K562 (cell line): ENCODE data around the gene HDAC6. TPM values are rescaled to one million over a fixed set of nuclear protein-coding genes. Genes with fewer than 3 reads are reported as not detected.

Source experiments
- CC2D1A ChIP-seq: fragments of 450-650 bp; IDR thresholded peaks from 2 replicates; pipeline ENCODE4 v1.6.1; 2017; ENCODE audit warnings: mild to moderate bottlenecking
- FOXA1 ChIP-seq: fragments of 450-650 bp; IDR thresholded peaks from 2 replicates; pipeline ENCODE4 v1.6.1; 2016; ENCODE audit warnings: mild to moderate bottlenecking, borderline replicate concordance
- GABPB2 ChIP-seq: fragments of 250-450 bp; sonication (Bioruptor Pico); conservative IDR thresholded peaks from 2 replicates; pipeline ENCODE4 v1.5.1; 2021; ENCODE audit warnings: mild to moderate bottlenecking
- HLTF ChIP-seq: fragments of 450-650 bp; IDR thresholded peaks from 2 replicates; pipeline ENCODE4 v1.6.1; 2016
- ILF3 ChIP-seq: fragments of 450-650 bp; IDR thresholded peaks from 2 replicates; pipeline ENCODE4 v1.6.1; 2018; ENCODE audit warnings: antibody characterized with exemption, mild to moderate bottlenecking, moderate library complexity, borderline replicate concordance
- NCOA2 ChIP-seq, 2 experiments: fragments of 450-650 bp; IDR thresholded peaks; 2 replicates each; pipeline ENCODE4 v1.6.1; 2018; ENCODE audit warnings: mild to moderate bottlenecking in 2 of 2, moderate library complexity in 1 of 2; ENCODE audit not compliant: partially characterized antibody in 2 of 2
- PHF21A ChIP-seq: fragments of 450-650 bp; IDR thresholded peaks from 2 replicates; pipeline ENCODE4 v1.6.1; 2017; ENCODE audit warnings: low read depth, borderline replicate concordance
- PURB ChIP-seq: sonication (generic); formaldehyde crosslinking; IDR thresholded peaks from 2 replicates; pipeline ENCODE4 v1.9.0; 2021; ENCODE audit warnings: low read depth, mild to moderate bottlenecking, missing genetic modification reagents
- REST ChIP-seq, 2 experiments: fragments of 450-650 bp; formaldehyde crosslinking in 1 of 2; IDR thresholded peaks; 2 replicates each; pipeline versions ENCODE4 v1.4.0 to v1.6.1; 2014 to 2020; ENCODE audit warnings: mild to moderate bottlenecking in 2 of 2, borderline replicate concordance in 1 of 2, low read depth in 1 of 2
- SMARCA4 ChIP-seq: fragments of 450-650 bp; IDR thresholded peaks from 2 replicates; pipeline ENCODE4 v1.6.1; 2016
- SMARCE1 ChIP-seq: fragments of 450-650 bp; IDR thresholded peaks from 2 replicates; pipeline ENCODE4 v1.7.1; 2016; ENCODE audit warnings: mild to moderate bottlenecking
- SPI1 ChIP-seq: IDR thresholded peaks from 2 replicates; pipeline ENCODE4 v1.6.1; 2011; ENCODE audit warnings: low read depth, low read length, control low read depth, borderline replicate concordance
- SREBF2 ChIP-seq: sonication (generic); formaldehyde crosslinking; IDR thresholded peaks from 2 replicates; pipeline ENCODE4 v1.4.0; 2020; ENCODE audit warnings: mild to moderate bottlenecking, missing genetic modification reagents
- ZBTB49 ChIP-seq: sonication (generic); formaldehyde crosslinking; IDR thresholded peaks from 2 replicates; pipeline ENCODE4 v1.8.0; 2022; ENCODE audit warnings: missing genetic modification reagents, mild to moderate bottlenecking, borderline replicate concordance
- ZNF23 ChIP-seq: fragments of 250-450 bp; sonication (Bioruptor Pico); IDR thresholded peaks from 2 replicates; pipeline ENCODE4 v1.4.0; 2020; ENCODE audit warnings: mild to moderate bottlenecking
- polyA plus RNA-seq, 8 experiments: library from polyadenylated mRNA; depleted of rRNA in 4 of 8; stranded (reverse) in 5 of 8; unstranded in 3 of 8; fragments of >200 nt; fragmentation: Nextera tagmentation in 2 of 8; fragmentation: Illumina TruSeq in 1 of 8; extraction: Ambion mirVana in 2 of 8; extraction: Trizol in 1 of 8; gene quantifications; 2 replicates each; pipeline versions ENCODE4 v1.2.1 to v1.2.3, GENCODE V29; 2011 to 2014; ENCODE audit warnings: inconsistent platforms in 1 of 8, missing spikeins in 1 of 8
- total RNA-seq, 7 experiments: library from RNA; depleted of rRNA in 6 of 7; stranded (reverse); fragments of >200 nt in 6 of 7; fragmentation: Illumina TruSeq in 2 of 7; extraction: Trizol in 2 of 7; gene quantifications; 2 replicates each; pipeline versions ENCODE4 v1.2.1 to v1.2.3, GENCODE V29; 2011 to 2021; ENCODE audit warnings: low replicate concordance in 1 of 7
- TF ChIP-seq, protein P1 (sequence below): fragments of 450-650 bp; formaldehyde crosslinking; IDR thresholded peaks from 2 replicates; pipeline ENCODE4 v1.4.0; 2020; ENCODE audit warnings: mild to moderate bottlenecking, mixed read lengths

Gene HDAC6
- total and polyA plus RNA-seq, 9 of the 15 experiments (the other 6 are each of a cell fraction or from before 2014, with no cell fraction given), result 29.9 to 101 (median 71.2) TPM

GRCh38 chrX:48794340-48794910, 7.4 kb upstream of the HDAC6 start (continued):
- TF ChIP-seq REST (IDR thresholded peaks at IDR 0.05; ENCODE audit: borderline replicate concordance), result no peak
- TF ChIP-seq REST (CRISPR knock-in tag; IDR thresholded peaks at IDR 0.05; ENCODE audit: low read depth), result no peak
- no peak for TF ChIP-seq GABPB2 (CRISPR knock-in tag)
- TF ChIP-seq PHF21A, result no peak
- TF ChIP-seq SREBF2 (CRISPR knock-in tag), result no peak
- TF ChIP-seq SMARCE1, result 0 out of 2 replicates have a peak, but pooled peaks have one; percentile 12
- TF ChIP-seq ZBTB49, result no peak
- TF ChIP-seq HLTF, result 0 out of 2 replicates have a peak, but pooled peaks have one; percentile 10
- no peak for TF ChIP-seq SPI1
- TF ChIP-seq ZNF23, result no peak
- TF ChIP-seq, protein P1, sequence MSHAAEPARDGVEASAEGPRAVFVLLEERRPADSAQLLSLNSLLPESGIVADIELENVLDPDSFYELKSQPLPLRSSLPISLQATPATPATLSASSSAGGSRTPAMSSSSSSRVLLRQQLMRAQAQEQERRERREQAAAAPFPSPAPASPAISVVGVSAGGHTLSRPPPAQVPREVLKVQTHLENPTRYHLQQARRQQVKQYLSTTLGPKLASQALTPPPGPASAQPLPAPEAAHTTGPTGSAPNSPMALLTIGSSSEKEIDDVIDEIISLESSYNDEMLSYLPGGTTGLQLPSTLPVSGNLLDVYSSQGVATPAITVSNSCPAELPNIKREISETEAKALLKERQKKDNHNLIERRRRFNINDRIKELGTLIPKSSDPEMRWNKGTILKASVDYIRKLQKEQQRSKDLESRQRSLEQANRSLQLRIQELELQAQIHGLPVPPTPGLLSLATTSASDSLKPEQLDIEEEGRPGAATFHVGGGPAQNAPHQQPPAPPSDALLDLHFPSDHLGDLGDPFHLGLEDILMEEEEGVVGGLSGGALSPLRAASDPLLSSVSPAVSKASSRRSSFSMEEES (CRISPR knock-in tag), result no peak
- TF ChIP-seq CC2D1A, result peak; percentile 8; the same call in 1 of the 2 replicates
- TF ChIP-seq SMARCA4, result no peak
- no peak for TF ChIP-seq ILF3
- TF ChIP-seq NCOA2 (IDR thresholded peaks at IDR 0.05; ENCODE audit: partially characterized antibody in 2 of 2), result no peak
- TF ChIP-seq FOXA1, result no peak
- no peak for TF ChIP-seq PURB (CRISPR knock-in tag)
